K562 (cell line): ENCODE measurements around the gene GP2. TPM values are rescaled to one million over a fixed set of nuclear protein-coding genes. Genes with fewer than 3 reads are reported as not detected.
A peak's percentile ranks its signal among the peaks of the same experiment; 100 is the strongest.

ENCODE experiments used
- ATAC-seq: fragments of 200-7000 bp; cut with Tn5 transposase; 3 replicates; pipeline ENCODE4 v1.9.1; 2020; ENCODE audit warnings: moderate library complexity
- BruUV-seq: library from RNA; stranded (reverse); fragments of 400-500 nt; replicated peaks from 2 replicates; lab custom pipeline; 2021; lab: Mats Ljungman, UMichigan
- CTCF ChIA-PET: fragments of 300-600 bp; formaldehyde crosslinking; extraction: SDS; loops from one replicate; lab custom pipeline; 2021; ENCODE audit warnings: low intra/inter-chr PET ratio; lab: Yijun Ruan, JAX
- POLR2A ChIA-PET: fragments of 300-600, 350-650 bp; sonication (Branson Sonifier 250); formaldehyde crosslinking; extraction: SDS; loops from one replicate; lab custom pipeline; 2021; ENCODE audit warnings: antibody characterized with exemption, inconsistent platforms; lab: Yijun Ruan, JAX
- DNase-seq, 4 experiments: peaks; one replicate each; pipeline versions ENCODE4 v3.0.0 to v3.0.0-alpha.2; 2011 to 2018; ENCODE audit warnings: low spot score in 3 of 4, mixed read lengths in 3 of 4; ENCODE audit errors: extremely low read depth in 1 of 4
- FAIRE-seq: peaks from 2 replicates; lab custom pipeline; 2011; peaks lifted over from hg19 to GRCh38; lab: Jason Lieb, UNC
- H2AFZ ChIP-seq: 2 replicates; pipeline ENCODE4 v1.6.0; 2011; ENCODE audit warnings: low read depth, low read length, control low read depth, inconsistent platforms
- H3K27ac ChIP-seq: fragments of 200-600 bp; 3 replicates; pipeline ENCODE4 v1.8.0; 2011; ENCODE audit warnings: low read depth, mild to moderate bottlenecking, control low read depth, inconsistent platforms, low read length, moderate library complexity, mixed read lengths; ENCODE audit errors: extremely low read depth
- H3K27me3 ChIP-seq, 2 experiments: fragments of 300-600 bp in 1 of 2; 2 replicates in 1 of 2; 3 replicates in 1 of 2; pipeline versions ENCODE4 v1.6.0 to v1.8.0; 2011; ENCODE audit warnings: inconsistent platforms in 2 of 2, low read length in 2 of 2, mild to moderate bottlenecking in 1 of 2, mixed read lengths in 1 of 2, moderate library complexity in 1 of 2; ENCODE audit not compliant: control insufficient read depth in 2 of 2, insufficient read depth in 2 of 2
- H3K36me3 ChIP-seq: fragments of 300-600 bp; 3 replicates; pipeline ENCODE4 v1.8.0; 2011; ENCODE audit warnings: mild to moderate bottlenecking, low read length, inconsistent platforms; ENCODE audit not compliant: control insufficient read depth, insufficient read depth
- H3K4me1 ChIP-seq, 2 experiments: fragments of 200-600 bp in 1 of 2; replicated peaks in 1 of 2; 2 replicates in 1 of 2; 3 replicates in 1 of 2; pipeline versions ENCODE4 v1.5.1 to v1.8.0; 2011; ENCODE audit warnings: inconsistent platforms in 2 of 2, low read length in 2 of 2, mild to moderate bottlenecking in 1 of 2, mixed read lengths in 1 of 2, moderate library complexity in 1 of 2; ENCODE audit not compliant: control insufficient read depth in 2 of 2, insufficient read depth in 2 of 2
- H3K4me2 ChIP-seq: 2 replicates; pipeline ENCODE4 v1.6.1; 2011; ENCODE audit warnings: low read length, control low read depth, inconsistent platforms, mixed read lengths; ENCODE audit not compliant: insufficient read depth
- H3K4me3 ChIP-seq: fragments of 200-600 bp; sonication (generic), shearing (Covaris generic); 2 replicates; pipeline ENCODE4 v1.5.1; 2016; ENCODE audit warnings: control low read depth, inconsistent platforms
- H3K79me2 ChIP-seq: fragments of 200-600 bp; 3 replicates; pipeline ENCODE4 v1.8.0; 2011; ENCODE audit warnings: low read length, inconsistent platforms; ENCODE audit not compliant: control insufficient read depth, insufficient read depth
- H3K9ac ChIP-seq, 2 experiments: 2 replicates each; pipeline versions ENCODE4 v1.6.0 to v1.6.1; 2011; ENCODE audit warnings: low read depth in 2 of 2, low read length in 2 of 2, control low read depth in 1 of 2, inconsistent platforms in 1 of 2, mild to moderate bottlenecking in 1 of 2, mixed read lengths in 1 of 2; ENCODE audit not compliant: insufficient read depth in 1 of 2
- H3K9me1 ChIP-seq: one replicate; pipeline ENCODE4 v1.6.0; 2011; ENCODE audit warnings: inconsistent platforms, mild to moderate bottlenecking, low read length, moderate library complexity; ENCODE audit not compliant: control insufficient read depth, insufficient read depth
- H3K9me3 ChIP-seq: replicated peaks from 2 replicates; pipeline ENCODE4 v1.5.1; 2011; ENCODE audit warnings: low read depth, low read length, inconsistent platforms; ENCODE audit not compliant: control insufficient read depth, insufficient read depth
- H4K20me1 ChIP-seq: replicated peaks from 2 replicates; pipeline ENCODE4 v1.6.1; 2011; ENCODE audit warnings: low read length, inconsistent platforms, mixed read lengths; ENCODE audit not compliant: control insufficient read depth, insufficient read depth
- MEF2A ChIP-seq: IDR thresholded peaks from 2 replicates; pipeline ENCODE4 v1.6.1; 2011; ENCODE audit warnings: low read depth, mild to moderate bottlenecking, low read length, moderate library complexity; ENCODE audit not compliant: control insufficient read depth
- POLR2B ChIP-seq: fragments of 450-650 bp; IDR thresholded peaks from 2 replicates; pipeline ENCODE4 v1.6.1; 2018; ENCODE audit warnings: low read depth; ENCODE audit not compliant: partially characterized antibody
- RNF2 ChIP-seq: sonication (generic); IDR thresholded peaks from 2 replicates; pipeline ENCODE4 v1.6.1; 2016
- ZNF263 ChIP-seq: sonication (generic); formaldehyde crosslinking; IDR thresholded peaks from 2 replicates; pipeline ENCODE4 v1.8.0; 2022; ENCODE audit warnings: mild to moderate bottlenecking, missing genetic modification reagents, borderline replicate concordance
- WGBS: fragments of 100-300 bp; shearing (Covaris generic); methylation state at CpG from one replicate; pipeline ENCODE4 v1.1.6; 2016; ENCODE audit warnings: low coverage, mixed read lengths; ENCODE audit not compliant: insufficient coverage; ENCODE audit errors: missing lambda C conversion rate; 5-methylcytosine and 5-hydroxymethylcytosine counted together
- in situ Hi-C: fragments of 300-500 bp; cut with MboI; formaldehyde crosslinking; loops from 4 replicates; pipeline ENCODE4 v1.15.0; 2018; ENCODE audit warnings: inconsistent platforms, mixed read lengths
- intact Hi-C: fragments of 100-400 bp; cut with micrococcal nuclease; formaldehyde crosslinking; loops from 2 replicates; pipeline ENCODE4 v1.14.2; 2022
- polyA plus RNA-seq, 8 experiments: library from polyadenylated mRNA; depleted of rRNA in 4 of 8; stranded (reverse) in 5 of 8; unstranded in 3 of 8; fragments of >200 nt; fragmentation: Nextera tagmentation in 2 of 8; fragmentation: Illumina TruSeq in 1 of 8; extraction: Ambion mirVana in 2 of 8; extraction: Trizol in 1 of 8; gene quantifications; 2 replicates each; pipeline versions ENCODE4 v1.2.1 to v1.2.3, GENCODE V29; 2011 to 2014; ENCODE audit warnings: inconsistent platforms in 1 of 8, missing spikeins in 1 of 8
- total RNA-seq, 7 experiments: library from RNA; depleted of rRNA in 6 of 7; stranded (reverse); fragments of >200 nt in 6 of 7; fragmentation: Illumina TruSeq in 2 of 7; extraction: Trizol in 2 of 7; gene quantifications; 2 replicates each; pipeline versions ENCODE4 v1.2.1 to v1.2.3, GENCODE V29; 2011 to 2021; ENCODE audit warnings: low replicate concordance in 1 of 7
- TF ChIP-seq, protein P1 (sequence below), 2 experiments: fragments of 450-650 bp in 1 of 2; sonication (generic) in 1 of 2; formaldehyde crosslinking in 1 of 2; IDR thresholded peaks in 1 of 2; conservative IDR thresholded peaks in 1 of 2; 2 replicates each; pipeline versions ENCODE4 v1.6.1 to v1.8.1; 2016 to 2023; ENCODE audit warnings: mild to moderate bottlenecking in 2 of 2, moderate library complexity in 2 of 2, inconsistent platforms in 1 of 2, missing genetic modification reagents in 1 of 2

Gene GP2
- total and polyA plus RNA-seq, 9 of the 15 experiments (the other 6 are each of a cell fraction or from before 2014, with no cell fraction given): 5.9 TPM; not detected in 8

DNA sequence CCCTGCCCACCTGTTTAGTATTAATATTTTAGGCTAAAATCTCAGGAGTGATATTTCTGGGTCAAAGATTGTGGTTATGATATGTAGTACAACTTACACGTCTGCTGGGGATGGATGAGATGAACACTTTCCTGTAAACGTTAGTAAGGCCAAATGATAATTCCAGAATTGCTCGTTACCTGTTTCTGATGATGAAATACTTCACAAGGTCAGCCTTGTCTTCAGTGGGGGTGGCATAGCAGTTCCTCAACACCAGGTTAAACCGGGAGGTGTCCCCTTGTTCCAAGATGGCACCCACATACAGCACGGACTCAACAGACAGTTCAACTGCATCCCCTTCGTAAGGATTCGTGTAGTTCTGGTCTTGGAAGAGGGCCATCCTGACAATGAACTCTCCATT is 9.3 kb downstream of the GP2 start:
- POLR2A ChIA-PET: no interaction called here
- 0% methylated on average over 7 of the region's 7 CpGs for WGBS
- intact Hi-C loops: no loop called here
- no TSS peak for BruUV-seq
- H3K36me3 ChIP-seq: no peaks in the 10 kb centered on the region
- no peak overlapping the region for H2AFZ ChIP-seq
- no peaks in the 10 kb centered on the region for H3K27me3 ChIP-seq
- peaks cover 3% of the 10 kb centered on the region; the same call in 1 of the 2 replicates for H4K20me1 ChIP-seq
- CTCF ChIA-PET: no interaction called here
- in situ Hi-C loops: no loop called here
- DNase-seq (no peak), ATAC-seq (no peak), FAIRE-seq (no peak)
- H3K9ac ChIP-seq: no peak overlapping the region
- H3K27ac ChIP-seq: no peak overlapping the region
- no peaks in the 10 kb centered on the region for H3K9me1 ChIP-seq
- no peak overlapping the region for H3K4me3 ChIP-seq
- no peaks in the 10 kb centered on the region for H3K79me2 ChIP-seq
- H3K9me3 ChIP-seq: no peaks in the 10 kb centered on the region
- no peak overlapping the region for H3K4me2 ChIP-seq
- TF ChIP-seq ZNF263 (CRISPR knock-in tag) (no peak), MEF2A (no peak), POLR2B (no peak), RNF2 (no peak)
- TF ChIP-seq, protein P1, sequence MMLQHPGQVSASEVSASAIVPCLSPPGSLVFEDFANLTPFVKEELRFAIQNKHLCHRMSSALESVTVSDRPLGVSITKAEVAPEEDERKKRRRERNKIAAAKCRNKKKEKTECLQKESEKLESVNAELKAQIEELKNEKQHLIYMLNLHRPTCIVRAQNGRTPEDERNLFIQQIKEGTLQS (IDR thresholded peaks at IDR 0.05): 0 out of 2 replicates have a peak, but pooled peaks have one; percentile 7
- TF ChIP-seq, protein P1 (CRISPR knock-in tag; conservative IDR thresholded peaks at IDR 0.05): no peak
- no peaks in the 10 kb centered on the region for H3K4me1 ChIP-seq
